ENCODE results near the gene GRN. TPM values are rescaled to one million over a fixed set of nuclear protein-coding genes. Genes with fewer than 3 reads are reported as not detected.
"Not testable (repeated sequence)": the region's sequence is repeated elsewhere in the genome, so short reads cannot be mapped to it uniquely, and the experiment has no call there.

GRN gene
- polyA plus RNA-seq, 3 donors = 65.3 to 151 (median 104) TPM

DNA sequence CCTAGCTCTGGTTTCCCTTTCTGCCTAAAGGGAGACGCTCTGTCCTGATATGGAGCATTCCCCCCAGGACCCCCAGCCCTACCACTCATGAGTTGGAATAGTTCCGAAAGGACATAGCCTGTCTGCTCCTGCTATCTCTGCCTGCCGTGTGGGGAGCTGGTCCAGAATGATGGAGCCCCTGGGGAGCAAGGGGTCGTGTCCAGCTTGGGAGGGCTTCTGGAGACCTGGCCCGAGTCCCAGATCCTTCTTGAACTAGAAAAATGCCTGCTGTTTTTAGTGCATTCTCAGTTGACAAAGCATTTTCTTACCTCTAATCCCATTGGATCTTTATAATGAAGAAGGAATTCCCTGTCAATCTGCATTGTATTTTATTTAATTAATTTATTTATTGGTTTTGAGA lies 9.1 kb upstream of the GRN start:
- no peak overlapping the region for H3K27ac ChIP-seq (ENCODE audit: low read depth, low read length)
- 40 to 45% (median 41%) methylated on average over 5 of the region's 5 CpGs for WGBS, 3 donors

- WGBS, 3 donors = 55 to 66% (median 59%) methylated on average over 6 of the region's 6 CpGs
- H3K27ac ChIP-seq (ENCODE audit: low read depth, low read length) = no peak overlapping the region
Measured at GRCh38 chr17:44338702-44339101, 6.4 kb upstream of the GRN start.

DNA sequence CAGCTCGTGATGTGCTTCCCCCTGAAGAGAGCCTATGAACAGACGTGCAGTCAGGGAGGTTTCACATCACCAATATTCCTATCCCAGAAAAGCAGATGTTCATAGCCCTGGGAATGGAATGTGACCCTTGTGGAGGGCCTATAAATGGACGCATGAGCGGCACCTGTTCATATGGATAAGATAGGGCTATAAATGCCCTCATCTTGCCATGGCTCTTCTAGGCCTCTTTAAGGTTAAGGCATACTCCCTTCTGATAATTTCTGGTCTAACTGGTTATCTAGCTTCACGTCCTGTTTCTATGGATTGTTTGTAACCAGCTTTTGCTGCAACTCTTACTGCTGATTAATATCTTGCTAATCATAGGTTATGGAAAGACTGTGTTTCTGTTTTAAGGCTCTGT lies 4.5 kb upstream of the GRN start:
- WGBS, 3 donors = 68 to 80% (median 75%) methylated on average over 5 of the region's 5 CpGs

GRCh38 chr17:44343510-44344209 lies 1.4 kb upstream of the GRN start:
- 65 to 67% (median 65%) methylated on average over 11 of the region's 11 CpGs for WGBS, 3 donors
- no peak overlapping the region for H3K27ac ChIP-seq (ENCODE audit: low read depth, low read length)

More for the DNA sequence above, 4.5 kb upstream of the GRN start:
- H3K27ac ChIP-seq (ENCODE audit: low read depth, low read length) = not testable (repeated sequence)

- 1 to 2% (median 2%) methylated on average over 14 to 21 of the region's 21 CpGs for WGBS, 3 donors
Measured at GRCh38 chr17:44345454-44346026, 438 bp downstream of the GRN start.

DNA sequence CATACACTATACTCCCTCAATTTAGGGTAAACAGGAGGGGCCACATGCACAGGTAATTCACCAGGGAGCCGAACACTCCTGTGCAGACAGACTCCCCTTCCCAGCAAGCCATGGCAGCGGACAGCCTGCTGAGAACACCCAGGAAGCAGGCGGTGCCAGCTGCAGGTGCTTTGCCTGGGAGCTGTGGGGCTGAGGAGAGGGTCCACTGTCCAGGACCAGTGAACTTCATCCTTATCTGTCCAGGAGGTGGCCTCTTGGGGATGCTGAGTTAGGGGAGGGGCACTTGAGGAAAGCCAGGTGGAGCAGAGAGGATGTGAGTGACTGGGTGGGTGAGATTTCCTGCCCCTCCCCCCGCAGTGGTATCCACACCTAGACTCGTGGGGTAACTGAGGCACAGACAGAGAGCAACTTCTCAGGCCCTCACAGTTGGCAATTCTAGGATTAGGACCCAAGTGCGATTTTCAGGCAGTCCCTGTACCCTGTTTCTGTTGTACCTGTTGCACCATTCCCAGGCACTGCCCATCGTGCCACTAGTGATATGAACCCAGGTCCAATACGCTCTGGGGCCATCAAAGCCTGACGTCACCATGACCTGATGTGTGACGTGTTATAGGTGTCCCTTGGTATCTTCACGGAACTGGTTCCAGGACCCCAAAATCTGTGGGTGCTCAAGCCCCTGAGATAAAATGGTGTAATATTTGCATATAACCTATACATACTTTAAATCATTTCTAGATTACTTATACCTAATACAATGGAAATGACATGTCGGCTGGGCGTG lies 1.2 kb downstream of the GRN start:
- no peak overlapping the region for H3K27ac ChIP-seq (ENCODE audit: low read depth, low read length)
- 63 to 73% (median 73%) methylated on average over 13 of the region's 13 CpGs for WGBS, 3 donors

More at GRCh38 chr17:44345454-44346026, 438 bp downstream of the GRN start:
- no peak overlapping the region for H3K27ac ChIP-seq (ENCODE audit: low read depth, low read length)

DNA sequence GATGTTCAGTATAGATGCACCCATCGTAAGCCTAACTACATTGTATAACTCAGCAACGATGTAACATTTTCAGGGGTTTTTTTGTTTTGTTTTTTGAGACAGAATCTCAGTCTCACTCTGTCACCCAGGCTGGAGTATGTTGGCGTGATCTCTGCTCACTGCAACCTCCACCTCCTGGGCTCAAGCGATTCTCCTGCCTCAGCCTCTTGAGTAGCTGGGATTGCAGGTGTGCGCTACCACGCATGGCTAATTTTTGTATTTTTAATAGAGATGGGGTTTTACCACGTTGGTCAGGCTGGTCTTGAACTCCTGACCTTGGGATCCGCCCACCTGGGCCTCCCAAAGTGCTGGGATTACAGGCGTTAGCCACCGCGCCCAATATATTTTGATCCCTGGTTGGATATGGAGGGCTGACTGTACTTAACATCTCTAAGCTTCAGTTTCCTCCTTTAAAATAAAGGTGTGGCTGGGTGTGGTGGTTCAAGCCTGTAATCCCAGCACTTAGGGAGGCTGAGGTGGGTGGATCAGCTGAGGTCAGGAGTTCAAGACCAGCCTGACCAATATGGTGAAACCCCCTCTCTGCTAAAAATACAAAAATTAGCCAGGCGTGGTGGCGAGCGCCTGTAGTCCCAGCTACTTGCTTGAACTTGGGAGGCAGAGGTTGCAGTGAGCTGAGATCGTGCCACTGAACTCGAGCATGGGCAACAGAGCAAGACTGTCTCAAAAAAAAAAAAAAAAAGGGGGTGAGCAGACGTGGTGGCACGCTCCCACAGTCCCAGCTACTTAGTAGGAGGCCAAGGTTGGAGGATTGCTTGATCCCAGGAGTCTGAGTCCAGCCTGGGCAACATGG lies 2.3 kb downstream of the GRN start:
- 79 to 87% (median 79%) methylated on average over 17 to 18 of the region's 18 CpGs for WGBS, 3 donors
- not testable (repeated sequence) for H3K27ac ChIP-seq (ENCODE audit: low read depth, low read length)

- WGBS, 3 donors = 57 to 91% (median 65%) methylated on average over 9 of the region's 9 CpGs
- H3K27ac ChIP-seq (ENCODE audit: low read depth, low read length) = no peak overlapping the region
Measured at GRCh38 chr17:44348234-44348987, 3.3 kb downstream of the GRN start.

- H3K27ac ChIP-seq (ENCODE audit: low read depth, low read length) = no peak overlapping the region
- WGBS, 3 donors = 78 to 93% (median 90%) methylated on average over 6 of the region's 6 CpGs
Measured at GRCh38 chr17:44348988-44349364, 3.9 kb downstream of the GRN start.

GRCh38 chr17:44349553-44350070 lies 4.5 kb downstream of the GRN start:
- 88 to 93% (median 92%) methylated on average over 12 of the region's 12 CpGs for WGBS, 3 donors
- no peak overlapping the region for H3K27ac ChIP-seq (ENCODE audit: low read depth, low read length)

- WGBS, 3 donors = 64 to 70% (median 69%) methylated on average over 6 of the region's 6 CpGs
- no peak overlapping the region for H3K27ac ChIP-seq (ENCODE audit: low read depth, low read length)
Measured at GRCh38 chr17:44350733-44351226, 5.7 kb downstream of the GRN start.

DNA sequence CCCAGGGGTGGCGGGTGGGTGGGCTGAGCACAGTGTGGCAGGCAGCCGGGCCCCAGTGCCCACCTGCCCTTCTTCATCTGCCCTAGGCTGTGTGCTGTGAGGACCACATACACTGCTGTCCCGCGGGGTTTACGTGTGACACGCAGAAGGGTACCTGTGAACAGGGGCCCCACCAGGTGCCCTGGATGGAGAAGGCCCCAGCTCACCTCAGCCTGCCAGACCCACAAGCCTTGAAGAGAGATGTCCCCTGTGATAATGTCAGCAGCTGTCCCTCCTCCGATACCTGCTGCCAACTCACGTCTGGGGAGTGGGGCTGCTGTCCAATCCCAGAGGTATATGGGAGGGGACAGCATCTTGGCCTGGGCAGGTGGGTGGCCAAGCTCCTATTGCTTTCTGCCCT lies 6.4 kb downstream of the GRN start:
- H3K27ac ChIP-seq (ENCODE audit: low read depth, low read length) = no peak overlapping the region
- 87 to 92% (median 88%) methylated on average over 8 of the region's 8 CpGs for WGBS, 3 donors

GRCh38 chr17:44351961-44352827 lies 7.1 kb downstream of the GRN start:
- 86 to 88% (median 88%) methylated on average over 36 of the region's 36 CpGs for WGBS, 3 donors
- H3K27ac ChIP-seq (ENCODE audit: low read depth, low read length) = no peak overlapping the region

- WGBS, 3 donors = 46 to 59% (median 54%) methylated on average over 18 to 22 of the region's 22 CpGs
- H3K27ac ChIP-seq (ENCODE audit: low read depth, low read length) = no peak overlapping the region
Measured at GRCh38 chr17:44352828-44353671, 7.9 kb downstream of the GRN start.

DNA sequence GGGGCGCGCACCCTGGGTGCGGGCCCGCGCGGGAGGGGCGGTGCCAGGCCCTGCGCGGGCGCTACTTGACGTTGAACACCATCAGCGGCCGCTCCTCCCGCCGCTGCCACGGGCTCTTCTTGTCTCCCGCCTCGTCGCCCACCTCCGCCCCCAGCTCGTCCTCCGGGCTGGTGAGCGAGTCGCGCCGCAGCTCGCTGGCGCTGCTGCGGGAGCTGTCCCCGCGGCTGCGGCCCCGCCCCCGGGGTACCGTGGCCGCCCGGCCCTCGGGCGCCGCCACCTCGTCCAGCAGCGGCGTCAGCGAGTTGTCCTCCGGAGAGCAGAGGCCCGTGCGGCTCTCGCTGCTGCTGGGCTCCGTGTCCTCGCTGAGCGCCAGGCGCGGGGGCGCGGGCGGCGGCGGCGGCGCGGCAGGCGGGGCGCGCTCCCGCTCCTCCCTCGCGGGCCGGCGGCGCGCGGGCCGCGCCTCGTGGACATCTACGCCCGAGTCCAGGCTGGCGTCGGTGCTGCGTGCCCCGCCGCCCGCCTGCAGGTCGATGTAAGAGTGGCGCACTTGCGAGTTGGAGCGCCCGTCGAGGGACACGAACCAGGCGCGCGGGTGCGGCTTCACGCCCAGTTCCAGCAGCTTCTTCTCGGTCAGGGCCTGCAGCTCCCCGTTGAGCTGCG lies 8.7 kb downstream of the GRN start:
- no peak overlapping the region for H3K27ac ChIP-seq (ENCODE audit: low read depth, low read length)
- WGBS, 3 donors = 14 to 40% (median 33%) methylated on average over 75 to 97 of the region's 98 CpGs

Data from adipose tissue (tissue), 3 donors.